Colonic mucosa (tissue), 4 donors: ENCODE measurements around the gene TBX19. TPM values are rescaled to one million over a fixed set of nuclear protein-coding genes. Genes with fewer than 3 reads are reported as not detected.

Experiments
- DNase-seq: peaks from one replicate; pipeline ENCODE4 v3.0.0-alpha.2; 2020
- H3K27ac ChIP-seq: fragments of 200-600 bp; one replicate; pipeline ENCODE4 v1.8.0; 2021
- H3K27me3 ChIP-seq: fragments of 200-600 bp; one replicate; pipeline ENCODE4 v1.8.0; 2021
- H3K36me3 ChIP-seq: fragments of 200-600 bp; one replicate; pipeline ENCODE4 v1.8.0; 2021
- H3K4me1 ChIP-seq: fragments of 200-600 bp; one replicate; pipeline ENCODE4 v1.8.0; 2021; ENCODE audit warnings: mild to moderate bottlenecking
- H3K4me3 ChIP-seq: fragments of 200-600 bp; one replicate; pipeline ENCODE4 v1.8.0; 2021
- H3K9ac ChIP-seq, 2 donors: one replicate each; pipeline ENCODE4 v1.7.0; 2013; ENCODE audit warnings: control low read depth in 2 of 2, low read depth in 2 of 2, low read length in 2 of 2
- H3K9me3 ChIP-seq: fragments of 200-600 bp; one replicate; pipeline ENCODE4 v1.8.0; 2021
- intact Hi-C: fragments of 100-400 bp; cut with DNase I; formaldehyde crosslinking; loops from one replicate; pipeline ENCODE4 v1.14.1; 2022
- total RNA-seq, 2 donors: library from RNA; stranded (reverse); fragmentation: NEBNext Ultra II Directional in 1 of 2; extraction: Animal tissue kit (Norgen Biotek cat#: 25700) in 1 of 2; gene quantifications; one replicate each; pipeline ENCODE4 v1.2.1, GENCODE V29; 2021
- TF ChIP-seq, protein P1 (sequence below): fragments of 200-600 bp; IDR thresholded peaks from one replicate; pipeline ENCODE4 v1.8.0; 2022; ENCODE audit warnings: antibody characterized with exemption, mild to moderate bottlenecking
- donor health status: healthy.
- donor health status: DM: no; HTN: no; CAD: no.
- donor health status: DM: no; HTN: no; CAD: no.

TBX19 gene
- total RNA-seq, 2 donors from 2014 or later: 1.5 to 1.6 TPM

DNA sequence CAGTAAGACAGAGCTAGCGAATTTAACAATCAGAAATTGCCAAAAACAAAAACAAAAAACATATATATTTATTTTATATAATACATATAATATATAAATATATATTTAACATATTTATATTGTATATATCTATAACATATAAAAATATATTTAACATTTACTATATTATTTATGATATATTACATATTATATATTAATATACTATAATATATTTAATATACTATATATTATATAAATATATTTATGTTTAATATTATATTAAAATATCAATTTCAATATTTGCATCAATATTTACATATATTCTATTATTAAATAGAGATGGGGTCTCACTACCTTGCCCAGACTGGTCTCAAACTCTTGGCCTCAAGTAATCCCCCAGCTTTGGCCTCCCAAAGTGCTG, 50.9 kb downstream of the TBX19 start:
- intact Hi-C loops: no loop called here
- H3K27me3 ChIP-seq: no peaks in the 10 kb centered on the region
- H3K27ac ChIP-seq: no peak overlapping the region
- no peaks in the 10 kb centered on the region for H3K36me3 ChIP-seq
- H3K9me3 ChIP-seq: no peaks in the 10 kb centered on the region
- H3K4me3 ChIP-seq: no peak overlapping the region
- H3K4me1 ChIP-seq: no peaks in the 10 kb centered on the region
- TF ChIP-seq, protein P1, sequence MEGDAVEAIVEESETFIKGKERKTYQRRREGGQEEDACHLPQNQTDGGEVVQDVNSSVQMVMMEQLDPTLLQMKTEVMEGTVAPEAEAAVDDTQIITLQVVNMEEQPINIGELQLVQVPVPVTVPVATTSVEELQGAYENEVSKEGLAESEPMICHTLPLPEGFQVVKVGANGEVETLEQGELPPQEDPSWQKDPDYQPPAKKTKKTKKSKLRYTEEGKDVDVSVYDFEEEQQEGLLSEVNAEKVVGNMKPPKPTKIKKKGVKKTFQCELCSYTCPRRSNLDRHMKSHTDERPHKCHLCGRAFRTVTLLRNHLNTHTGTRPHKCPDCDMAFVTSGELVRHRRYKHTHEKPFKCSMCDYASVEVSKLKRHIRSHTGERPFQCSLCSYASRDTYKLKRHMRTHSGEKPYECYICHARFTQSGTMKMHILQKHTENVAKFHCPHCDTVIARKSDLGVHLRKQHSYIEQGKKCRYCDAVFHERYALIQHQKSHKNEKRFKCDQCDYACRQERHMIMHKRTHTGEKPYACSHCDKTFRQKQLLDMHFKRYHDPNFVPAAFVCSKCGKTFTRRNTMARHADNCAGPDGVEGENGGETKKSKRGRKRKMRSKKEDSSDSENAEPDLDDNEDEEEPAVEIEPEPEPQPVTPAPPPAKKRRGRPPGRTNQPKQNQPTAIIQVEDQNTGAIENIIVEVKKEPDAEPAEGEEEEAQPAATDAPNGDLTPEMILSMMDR: no peak
- no peak overlapping the region for H3K9ac ChIP-seq
- DNase-seq: no peak

- Histone ChIP-seq H3K9ac (no peak overlapping the region), H3K4me3 (no peak overlapping the region), H3K27ac (no peak overlapping the region), H3K36me3 (no peaks in the 10 kb centered on the region), H3K9me3 (no peaks in the 10 kb centered on the region), H3K27me3 (no peaks in the 10 kb centered on the region), H3K4me1 (no peaks in the 10 kb centered on the region)
- TF ChIP-seq, protein P1: no peak
- intact Hi-C loops: no loop called here
- DNase-seq: no peak
These were observed 53.0 kb downstream of the TBX19 start for GRCh38 chr1:168333562-168334276.

GRCh38 chr1:168335500-168335899, 54.8 kb downstream of the TBX19 start:
- intact Hi-C loops: no loop called here
- Histone ChIP-seq H3K9me3 (no peaks in the 10 kb centered on the region), H3K4me1 (no peaks in the 10 kb centered on the region), H3K27me3 (no peaks in the 10 kb centered on the region), H3K27ac (no peak overlapping the region), H3K36me3 (no peaks in the 10 kb centered on the region), H3K4me3 (no peak overlapping the region), H3K9ac (no peak overlapping the region)
- TF ChIP-seq, protein P1: no peak
- DNase-seq: no peak

DNA sequence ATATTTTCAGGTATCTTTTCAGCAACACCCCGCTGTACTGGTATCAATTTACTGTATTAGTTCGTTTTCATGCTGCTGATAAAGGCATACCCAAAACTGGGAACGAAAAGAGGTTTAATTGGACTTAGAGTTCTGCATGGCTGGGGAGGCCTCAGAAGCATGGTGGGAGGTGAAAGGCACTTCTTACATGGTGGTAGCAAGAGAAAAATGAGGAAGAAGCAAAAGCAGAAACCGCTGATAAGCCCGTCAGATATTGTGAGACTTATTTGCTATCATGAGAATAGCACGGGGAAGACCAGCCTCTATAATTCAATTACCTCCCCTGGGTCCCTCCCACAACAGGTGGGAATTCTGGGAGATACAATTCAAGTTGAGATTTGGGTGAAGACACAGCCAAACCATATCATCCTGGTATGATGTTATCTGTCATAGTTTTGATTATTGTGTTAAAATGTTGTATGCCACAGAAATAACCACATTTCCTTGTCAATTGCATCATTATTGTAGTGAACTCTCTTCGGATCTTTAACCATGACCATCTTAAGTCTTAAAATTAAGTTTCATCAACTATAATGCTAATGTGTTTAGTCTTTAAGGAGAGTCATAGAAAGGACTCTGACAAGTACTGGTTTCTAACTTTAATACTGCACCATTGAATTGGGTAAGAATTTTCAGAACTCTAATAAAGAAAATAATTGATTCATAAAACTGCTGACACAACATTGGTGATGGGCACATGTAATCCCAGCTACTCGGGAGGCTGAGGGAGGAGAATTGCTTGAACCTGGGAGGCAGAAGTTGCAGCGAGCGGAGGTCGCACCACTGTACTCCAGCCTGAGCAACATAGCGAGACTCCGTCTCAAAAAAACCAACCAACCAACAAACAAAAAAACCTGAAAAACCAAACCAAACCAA, 58.2 kb downstream of the TBX19 start:
- Histone ChIP-seq H3K4me1 (no peaks in the 10 kb centered on the region), H3K9me3 (no peaks in the 10 kb centered on the region), H3K9ac (no peak overlapping the region), H3K27me3 (no peaks in the 10 kb centered on the region), H3K36me3 (no peaks in the 10 kb centered on the region), H3K4me3 (no peak overlapping the region), H3K27ac (no peak overlapping the region)
- TF ChIP-seq, protein P1: no peak
- intact Hi-C loops: no loop called here
- DNase-seq: no peak

DNA sequence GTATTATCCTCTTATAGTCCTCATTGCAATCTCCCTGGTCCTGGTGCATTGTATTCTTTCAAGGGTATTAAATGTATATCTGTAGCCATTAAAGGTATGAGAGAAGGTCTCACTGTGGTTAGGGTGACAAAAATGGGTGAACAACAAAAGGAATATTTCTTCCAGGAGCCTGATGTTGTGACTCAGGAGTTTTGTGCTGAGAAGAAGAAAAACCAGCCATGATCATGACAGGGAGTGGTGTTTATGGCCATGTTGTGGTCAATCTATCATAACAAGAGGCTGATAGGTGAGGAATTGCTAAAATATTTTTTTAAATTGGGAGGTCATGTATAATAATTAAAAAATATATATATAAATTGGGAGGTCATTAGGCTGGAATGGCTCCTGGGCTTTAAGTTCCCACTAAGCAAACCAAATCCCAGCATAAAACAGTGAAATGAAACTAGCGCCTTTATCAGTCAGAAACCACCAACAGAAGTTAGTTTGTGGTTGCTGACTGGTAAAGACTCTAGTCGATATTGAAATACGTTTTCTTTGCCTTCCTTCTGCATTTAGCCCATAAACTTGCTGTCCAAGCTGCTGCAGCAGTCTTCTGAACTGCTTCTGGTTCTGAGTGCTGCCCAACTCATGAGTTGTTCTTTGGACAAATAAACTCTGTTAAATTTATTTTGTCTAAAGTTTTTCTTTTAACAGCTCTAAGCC, 60.3 kb downstream of the TBX19 start:
- TF ChIP-seq, protein P1: no peak
- Histone ChIP-seq H3K4me3 (no peak overlapping the region), H3K9me3 (no peaks in the 10 kb centered on the region), H3K4me1 (no peaks in the 10 kb centered on the region), H3K27me3 (no peaks in the 10 kb centered on the region), H3K9ac (no peak overlapping the region), H3K27ac (no peak overlapping the region), H3K36me3 (no peaks in the 10 kb centered on the region)
- intact Hi-C loops: loop anchor here (5.0 to 10.0 kb wide), 2 partner anchors 101 to 234 kb away; partner anchors contain the start of gene XCL1
- DNase-seq: no peak
